Dedifferentiated amniotic fluid mesenchymal stem cell (primary cell): ENCODE measurements around the gene NFIA.
A peak's percentile ranks its signal among the peaks of the same experiment; 100 is the strongest.

Experiments
- DNase-seq: peaks from one replicate; pipeline ENCODE4 v3.0.0-alpha.2; 2016; ENCODE audit errors: extremely low spot score

NFIA gene

GRCh38 chr1:61247051-61247825 is 164.9 kb downstream of the NFIA start:
- no peak for DNase-seq

- DNase-seq, result no peak
Measured at GRCh38 chr1:61247881-61248752, 165.8 kb downstream of the NFIA start.

- DNase-seq, result no peak
Measured at GRCh38 chr1:61250933-61251332, 168.6 kb downstream of the NFIA start.

- DNase-seq, result no peak
Measured at GRCh38 chr1:61253059-61253735, 170.8 kb downstream of the NFIA start.

GRCh38 chr1:61253912-61254633 is 171.7 kb downstream of the NFIA start:
- no peak for DNase-seq

GRCh38 chr1:61254634-61255357 is 172.4 kb downstream of the NFIA start:
- DNase-seq, result peak; percentile 25

GRCh38 chr1:61255358-61255703 is 173.0 kb downstream of the NFIA start:
- DNase-seq, result no peak

GRCh38 chr1:61259379-61260148 is 177.2 kb downstream of the NFIA start:
- DNase-seq, result no peak

GRCh38 chr1:61260171-61260570 is 177.8 kb downstream of the NFIA start:
- DNase-seq, result no peak

- DNase-seq, result no peak
Measured at GRCh38 chr1:61261595-61261994, 179.2 kb downstream of the NFIA start.

- no peak for DNase-seq
Measured at GRCh38 chr1:61263905-61264824, 181.8 kb downstream of the NFIA start.

GRCh38 chr1:61264825-61265242 is 182.5 kb downstream of the NFIA start:
- DNase-seq, result no peak

- DNase-seq, result no peak
Measured at GRCh38 chr1:61265665-61266064, 183.3 kb downstream of the NFIA start.

- DNase-seq, result no peak
Measured at GRCh38 chr1:61266738-61267137, 184.4 kb downstream of the NFIA start.

- no peak for DNase-seq
Measured at GRCh38 chr1:61268546-61269240, 186.3 kb downstream of the NFIA start.

GRCh38 chr1:61269602-61270001 is 187.2 kb downstream of the NFIA start:
- DNase-seq, result no peak

GRCh38 chr1:61270107-61270506 is 187.7 kb downstream of the NFIA start:
- no peak for DNase-seq

- no peak for DNase-seq
Measured at GRCh38 chr1:61270761-61271411, 188.5 kb downstream of the NFIA start.
